LNCaP clone FGC (cell line): ENCODE measurements around the gene SLC16A11.

Experiments used
- DNase-seq: peaks from one replicate; pipeline ENCODE4 v3.0.0-alpha.2; 2011; ENCODE audit warnings: low read depth
- H3K4me3 ChIP-seq: 2 replicates; pipeline ENCODE4 v1.5.1; 2011; ENCODE audit warnings: mild to moderate bottlenecking, low read depth, low read length, control low read depth
- CTCF ChIP-seq: IDR thresholded peaks from 2 replicates; pipeline ENCODE4 v1.5.1; 2012; ENCODE audit warnings: mild to moderate bottlenecking; ENCODE audit not compliant: control insufficient read depth, insufficient read depth; ENCODE audit errors: extremely low read depth

SLC16A11 gene

GRCh38 chr17:7080456-7081041, 36.7 kb upstream of the SLC16A11 start:
- no peak for DNase-seq
- TF ChIP-seq CTCF: no peak
- H3K4me3 ChIP-seq: no peak overlapping the region

DNA sequence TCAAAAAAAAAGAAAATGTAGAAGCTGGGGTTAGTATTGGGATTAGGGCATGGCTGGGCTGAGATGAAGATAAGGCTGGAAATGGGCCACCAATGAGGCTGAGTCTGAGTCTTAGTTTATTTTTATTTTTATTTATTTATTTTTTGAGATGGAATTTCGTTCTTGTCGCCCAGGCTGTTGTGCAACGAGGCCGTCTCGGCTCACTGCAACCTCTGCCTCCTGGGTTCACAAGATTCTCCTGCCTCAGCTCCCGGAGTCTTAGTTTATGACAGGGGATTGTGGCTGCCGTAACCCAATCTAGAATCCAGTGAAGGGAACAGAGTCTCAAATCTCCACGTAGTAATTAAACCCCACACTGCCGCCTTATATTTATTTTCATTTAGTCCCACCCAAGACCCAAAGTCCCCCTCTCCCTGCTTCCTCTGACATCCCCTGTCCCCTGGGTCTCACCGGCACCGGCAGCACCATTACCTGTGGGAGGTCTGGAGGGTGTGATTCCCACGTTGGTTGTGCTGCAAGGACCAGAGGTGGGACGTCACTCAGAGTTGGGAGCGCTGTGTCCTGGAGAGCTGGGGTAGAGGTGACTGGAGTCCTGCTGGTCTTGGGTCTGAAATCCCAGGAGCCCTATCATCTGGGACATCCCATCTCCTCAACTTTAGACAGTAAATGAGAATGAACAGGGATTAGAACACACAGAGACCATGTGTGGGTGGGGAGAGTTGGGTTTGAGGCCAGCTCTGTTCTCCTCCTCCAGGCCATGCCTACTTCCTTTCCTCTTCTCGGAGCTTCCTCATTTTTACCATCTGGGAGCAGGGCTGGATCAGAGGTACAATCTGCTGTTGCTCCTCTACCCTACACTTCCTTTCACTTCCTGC, 35.9 kb upstream of the SLC16A11 start, which contains the start of gene CLEC10A:
CLEC10A (minus strand) TSS at position 671 of the 875 bp plus-strand sequence. CDS start 1,439 bp downstream, outside the sequence.
- no peak for TF ChIP-seq CTCF
- no peak for DNase-seq

DNA sequence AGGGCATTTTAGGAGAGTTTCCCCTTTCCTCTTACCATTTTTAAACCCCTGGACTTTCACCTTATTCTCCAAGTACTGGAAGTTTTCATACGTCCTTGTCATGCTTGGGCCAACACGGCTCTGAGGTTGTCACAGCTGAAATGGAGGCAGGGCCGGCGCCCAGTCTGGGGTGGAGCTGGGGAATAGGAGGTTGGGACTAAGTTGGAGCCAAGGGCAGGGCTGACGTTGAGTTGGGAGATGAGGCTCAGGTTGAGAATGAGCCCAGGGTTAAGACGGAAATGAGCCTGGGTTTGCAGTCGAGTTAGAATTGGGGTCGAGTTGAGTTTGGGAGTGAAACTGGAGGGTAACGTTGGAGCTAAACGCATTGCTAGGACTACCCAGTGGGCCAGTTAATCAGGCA, 34.8 kb upstream of the SLC16A11 start:
- DNase-seq: no peak
- no peak overlapping the region for H3K4me3 ChIP-seq
- TF ChIP-seq CTCF: no peak

More for the DNA sequence above, 35.9 kb upstream of the SLC16A11 start, which contains the start of gene CLEC10A:
- H3K4me3 ChIP-seq: no peak within 1 kb of the TSS

- no peak overlapping the region for H3K4me3 ChIP-seq
- no peak for TF ChIP-seq CTCF
- DNase-seq: no peak
Observed at GRCh38 chr17:7077911-7078546, 34.1 kb upstream of the SLC16A11 start.

- H3K4me3 ChIP-seq: no peak overlapping the region
- TF ChIP-seq CTCF: no peak
- DNase-seq: no peak
Observed at GRCh38 chr17:7074931-7075330, 31.0 kb upstream of the SLC16A11 start.

DNA sequence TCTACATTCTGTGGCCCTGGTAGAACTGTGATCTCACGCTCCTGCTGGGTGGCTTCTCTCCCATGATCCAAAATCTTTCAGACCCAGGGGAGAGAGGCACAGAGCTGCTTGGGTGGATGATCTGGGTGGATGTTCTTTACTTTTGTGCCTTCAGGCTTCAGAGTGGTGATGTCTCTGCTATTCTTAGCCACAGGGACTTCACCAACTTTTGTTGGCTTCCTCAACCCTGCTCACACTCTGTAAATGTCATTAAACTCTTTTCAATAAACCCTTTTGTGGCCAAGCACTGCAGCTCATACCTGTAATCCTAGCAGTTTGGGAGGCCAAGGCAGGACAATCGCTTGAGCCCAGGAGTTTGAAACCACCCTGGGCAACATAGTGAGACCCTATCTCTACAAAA, 28.5 kb upstream of the SLC16A11 start:
- no peak overlapping the region for H3K4me3 ChIP-seq
- DNase-seq: no peak
- TF ChIP-seq CTCF: no peak
